Measurements from ENCODE around the gene PPM1M.
"Not testable (repeated sequence)": the region's sequence is repeated elsewhere in the genome, so short reads cannot be mapped to it uniquely, and the experiment has no call there.

Gene PPM1M

DNA sequence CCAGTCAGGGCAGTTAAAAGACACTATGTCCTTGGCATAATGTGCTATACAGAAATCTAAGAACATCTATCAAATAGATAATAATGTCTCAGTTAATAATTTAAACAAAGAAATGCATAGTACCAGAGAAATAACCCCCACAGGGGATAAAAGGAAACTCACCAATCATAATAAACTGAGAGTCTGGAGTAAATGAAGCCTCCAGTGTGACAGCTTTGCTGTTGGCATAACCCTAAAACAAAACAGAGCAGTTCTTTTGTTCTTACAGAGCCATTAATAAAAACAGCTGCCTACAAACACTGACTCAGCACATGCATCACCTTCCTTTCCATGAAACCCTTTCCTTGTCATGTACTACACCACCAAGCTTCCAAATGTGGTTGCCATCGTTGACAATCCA lies 13.5 kb downstream of the PPM1M start:
- Histone ChIP-seq H3K9me3 (ENCODE audit: insufficient read depth, low read length) (no peaks in the 10 kb centered on the region), H3K4me1 (ENCODE audit: insufficient read depth, insufficient read length) (no peaks in the 10 kb centered on the region), H3K9ac (ENCODE audit: insufficient read length, low read depth) (no peak overlapping the region), H3K4me3 (ENCODE audit: insufficient read length, low read depth) (no peak overlapping the region), H3K36me3 (ENCODE audit: insufficient read depth, insufficient read length, low read length) (peaks cover 96% of the 10 kb centered on the region), H3K27me3 (ENCODE audit: insufficient read depth, insufficient read length) (no peaks in the 10 kb centered on the region)
- TF ChIP-seq SUZ12 (IDR thresholded peaks at IDR 0.05; ENCODE audit: extremely low read depth, insufficient read depth, insufficient read length) (no peak), ZNF274 (IDR thresholded peaks at IDR 0.05; ENCODE audit: low read depth, low read length) (no peak), YY1 (IDR thresholded peaks at IDR 0.05; ENCODE audit: insufficient read depth, insufficient read length) (no peak)
- no peak for DNase-seq (ENCODE audit: low read depth, low spot score)

DNA sequence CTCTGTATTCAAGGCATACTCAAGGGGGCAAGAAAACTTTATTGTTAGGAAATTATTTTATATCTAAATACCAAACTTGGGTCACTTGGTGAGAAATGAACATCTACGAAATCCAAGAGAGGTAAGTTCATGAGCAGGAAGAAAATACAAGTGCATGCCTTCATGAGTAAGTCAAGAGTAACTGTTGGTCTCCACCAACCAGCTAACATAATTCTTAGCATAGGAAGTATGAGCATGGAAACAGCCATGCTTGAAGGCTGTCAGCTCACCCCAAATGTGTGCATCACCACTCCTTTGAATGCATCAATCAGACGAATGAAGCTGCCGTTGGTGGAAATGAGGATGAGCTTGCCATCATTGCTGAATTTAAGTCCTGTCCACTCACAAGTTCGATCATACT lies 13.9 kb downstream of the PPM1M start:
- TF ChIP-seq YY1 (IDR thresholded peaks at IDR 0.05; ENCODE audit: insufficient read depth, insufficient read length) (no peak), ZNF274 (IDR thresholded peaks at IDR 0.05; ENCODE audit: low read depth, low read length) (no peak), SUZ12 (IDR thresholded peaks at IDR 0.05; ENCODE audit: extremely low read depth, insufficient read depth, insufficient read length) (no peak)
- H3K9me3 ChIP-seq (ENCODE audit: insufficient read depth, low read length): no peaks in the 10 kb centered on the region
- no peaks in the 10 kb centered on the region for H3K4me1 ChIP-seq (ENCODE audit: insufficient read depth, insufficient read length)
- DNase-seq (ENCODE audit: low read depth, low spot score): no peak
- H3K36me3 ChIP-seq (ENCODE audit: insufficient read depth, insufficient read length, low read length): peaks cover 96% of the 10 kb centered on the region
- H3K9ac ChIP-seq (ENCODE audit: insufficient read length, low read depth): no peak overlapping the region
- no peak overlapping the region for H3K4me3 ChIP-seq (ENCODE audit: insufficient read length, low read depth)
- no peaks in the 10 kb centered on the region for H3K27me3 ChIP-seq (ENCODE audit: insufficient read depth, insufficient read length)

DNA sequence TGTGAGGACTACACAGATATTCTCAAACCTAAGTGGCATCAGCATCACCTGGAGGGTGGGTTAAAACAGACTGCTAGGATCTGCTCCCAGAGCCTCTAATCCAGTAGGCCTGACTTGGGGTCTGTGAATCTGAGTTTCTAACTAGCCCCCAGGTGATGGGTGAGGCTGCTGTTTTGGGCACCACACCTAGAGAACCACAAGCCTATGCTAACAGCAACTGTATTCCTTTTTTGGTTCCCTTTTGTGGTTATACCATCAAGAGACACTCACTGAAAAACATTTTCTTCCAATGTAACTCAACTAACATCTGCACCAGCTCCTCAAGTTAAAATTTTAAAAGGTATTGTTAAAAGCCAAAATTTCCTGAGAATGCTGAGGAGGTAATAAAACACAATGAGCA lies 16.9 kb downstream of the PPM1M start:
- no peak for TF ChIP-seq ZNF274 (IDR thresholded peaks at IDR 0.05; ENCODE audit: low read depth, low read length)
- no peak for TF ChIP-seq SUZ12 (IDR thresholded peaks at IDR 0.05; ENCODE audit: extremely low read depth, insufficient read depth, insufficient read length)
- TF ChIP-seq YY1 (IDR thresholded peaks at IDR 0.05; ENCODE audit: insufficient read depth, insufficient read length): no peak
- no peaks in the 10 kb centered on the region for H3K27me3 ChIP-seq (ENCODE audit: insufficient read depth, insufficient read length)
- no peaks in the 10 kb centered on the region for H3K9me3 ChIP-seq (ENCODE audit: insufficient read depth, low read length)
- H3K9ac ChIP-seq (ENCODE audit: insufficient read length, low read depth): no peak overlapping the region
- DNase-seq (ENCODE audit: low read depth, low spot score): no peak
- no peaks in the 10 kb centered on the region for H3K4me1 ChIP-seq (ENCODE audit: insufficient read depth, insufficient read length)
- H3K36me3 ChIP-seq (ENCODE audit: insufficient read depth, insufficient read length, low read length): peaks cover 96% of the 10 kb centered on the region
- no peak overlapping the region for H3K4me3 ChIP-seq (ENCODE audit: insufficient read length, low read depth)

DNA sequence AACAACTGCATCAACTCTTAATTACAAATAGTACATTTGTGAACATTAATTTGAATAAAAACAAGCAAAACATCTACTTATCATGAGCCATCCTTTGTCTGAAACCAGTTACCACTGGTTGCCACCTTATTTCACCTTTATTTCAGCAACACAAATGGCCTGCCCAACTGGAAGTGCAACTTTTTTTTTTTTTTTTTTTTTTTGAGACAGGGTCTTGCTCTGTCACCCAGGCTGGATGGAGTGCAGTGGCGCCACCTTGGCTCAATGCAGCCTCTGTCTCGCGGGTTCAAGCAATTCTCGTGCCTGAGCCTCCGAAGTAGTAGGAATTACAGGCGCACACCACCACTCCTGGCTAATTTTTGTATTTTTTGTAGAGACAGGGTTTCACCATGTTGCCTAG lies 19.8 kb downstream of the PPM1M start:
- Histone ChIP-seq H3K27me3 (ENCODE audit: insufficient read depth, insufficient read length) (no peaks in the 10 kb centered on the region), H3K4me1 (ENCODE audit: insufficient read depth, insufficient read length) (no peaks in the 10 kb centered on the region), H3K4me3 (ENCODE audit: insufficient read length, low read depth) (no peak overlapping the region), H3K9me3 (ENCODE audit: insufficient read depth, low read length) (no peaks in the 10 kb centered on the region), H3K9ac (ENCODE audit: insufficient read length, low read depth) (no peak overlapping the region), H3K36me3 (ENCODE audit: insufficient read depth, insufficient read length, low read length) (peaks cover 92% of the 10 kb centered on the region)
- DNase-seq (ENCODE audit: low read depth, low spot score): no peak
- TF ChIP-seq YY1 (IDR thresholded peaks at IDR 0.05; ENCODE audit: insufficient read depth, insufficient read length) (no peak), ZNF274 (IDR thresholded peaks at IDR 0.05; ENCODE audit: low read depth, low read length) (no peak), SUZ12 (IDR thresholded peaks at IDR 0.05; ENCODE audit: extremely low read depth, insufficient read depth, insufficient read length) (no peak)

DNA sequence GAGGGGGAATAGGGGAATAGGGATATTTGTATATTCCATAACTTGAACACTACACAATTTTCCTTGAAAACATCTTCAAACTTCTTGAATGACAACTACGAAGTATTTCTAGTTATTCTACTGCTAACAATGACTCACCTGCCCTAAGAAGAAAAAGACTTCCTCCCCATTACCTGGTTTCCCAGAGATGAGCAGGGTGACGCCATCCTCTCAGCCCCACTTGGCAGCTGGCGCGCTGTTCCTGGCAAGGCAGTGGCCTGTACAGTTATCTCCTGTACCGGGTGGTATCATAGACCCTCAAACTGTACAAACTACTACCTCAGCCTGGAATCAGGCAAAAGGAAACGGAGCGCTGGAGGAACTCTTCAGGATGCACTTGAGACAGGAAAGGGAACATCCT lies 22.5 kb downstream of the PPM1M start:
- no peak for DNase-seq (ENCODE audit: low read depth, low spot score)
- Histone ChIP-seq H3K4me1 (ENCODE audit: insufficient read depth, insufficient read length) (no peaks in the 10 kb centered on the region), H3K4me3 (ENCODE audit: insufficient read length, low read depth) (no peak overlapping the region), H3K9ac (ENCODE audit: insufficient read length, low read depth) (no peak overlapping the region), H3K9me3 (ENCODE audit: insufficient read depth, low read length) (no peaks in the 10 kb centered on the region), H3K27me3 (ENCODE audit: insufficient read depth, insufficient read length) (no peaks in the 10 kb centered on the region), H3K36me3 (ENCODE audit: insufficient read depth, insufficient read length, low read length) (peaks cover 86% of the 10 kb centered on the region)
- TF ChIP-seq SUZ12 (IDR thresholded peaks at IDR 0.05; ENCODE audit: extremely low read depth, insufficient read depth, insufficient read length): no peak
- no peak for TF ChIP-seq ZNF274 (IDR thresholded peaks at IDR 0.05; ENCODE audit: low read depth, low read length)
- TF ChIP-seq YY1 (IDR thresholded peaks at IDR 0.05; ENCODE audit: insufficient read depth, insufficient read length): no peak

DNA sequence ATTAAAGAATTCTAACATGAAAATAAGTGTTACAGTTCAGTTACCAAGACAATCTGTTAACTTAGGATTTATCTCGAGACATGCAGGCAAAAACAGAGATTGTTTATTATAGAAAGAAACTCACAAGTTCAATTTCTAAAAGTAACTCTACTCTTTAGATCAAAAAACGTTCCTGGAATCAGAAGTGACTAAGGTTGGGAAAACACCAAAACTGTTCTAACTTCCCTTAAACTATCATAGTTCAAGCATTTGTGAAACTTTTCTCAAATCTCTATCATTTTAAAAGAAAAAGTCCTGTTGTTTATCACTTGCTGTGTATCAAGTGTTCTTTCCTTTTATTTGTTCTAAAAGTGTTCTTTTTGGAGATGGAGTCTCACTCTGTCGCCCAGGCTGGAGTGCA lies 24.2 kb downstream of the PPM1M start:
- Histone ChIP-seq H3K4me1 (ENCODE audit: insufficient read depth, insufficient read length) (no peaks in the 10 kb centered on the region), H3K36me3 (ENCODE audit: insufficient read depth, insufficient read length, low read length) (peaks cover 85% of the 10 kb centered on the region), H3K9ac (ENCODE audit: insufficient read length, low read depth) (no peak overlapping the region), H3K4me3 (ENCODE audit: insufficient read length, low read depth) (no peak overlapping the region), H3K27me3 (ENCODE audit: insufficient read depth, insufficient read length) (no peaks in the 10 kb centered on the region), H3K9me3 (ENCODE audit: insufficient read depth, low read length) (no peaks in the 10 kb centered on the region)
- no peak for DNase-seq (ENCODE audit: low read depth, low spot score)
- TF ChIP-seq SUZ12 (IDR thresholded peaks at IDR 0.05; ENCODE audit: extremely low read depth, insufficient read depth, insufficient read length) (no peak), YY1 (IDR thresholded peaks at IDR 0.05; ENCODE audit: insufficient read depth, insufficient read length) (no peak), ZNF274 (IDR thresholded peaks at IDR 0.05; ENCODE audit: low read depth, low read length) (no peak)

DNA sequence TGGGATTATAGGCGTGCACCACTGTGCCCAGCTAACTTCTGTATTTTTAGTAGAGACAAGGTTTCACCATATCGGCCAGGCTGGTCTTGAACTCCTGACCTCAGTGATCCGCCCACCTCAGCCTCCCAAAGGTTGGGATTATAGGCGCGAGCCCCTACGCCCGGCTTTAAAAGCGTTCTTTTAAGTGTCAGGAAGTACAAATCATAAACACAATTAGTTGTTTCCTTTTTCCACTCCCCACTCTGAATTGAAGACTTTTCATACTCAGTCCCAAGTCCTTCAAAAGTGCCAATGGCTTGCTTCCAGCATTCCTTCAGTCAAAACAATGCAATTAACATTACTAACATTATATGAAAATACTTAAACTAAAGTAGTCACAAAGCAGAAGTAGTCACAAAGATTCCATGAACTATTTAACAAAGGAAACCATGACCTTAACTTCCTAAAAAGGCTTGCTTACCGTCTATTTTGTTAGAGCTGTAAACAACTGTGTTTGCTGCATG lies 24.7 kb downstream of the PPM1M start:
- H3K4me3 ChIP-seq (ENCODE audit: insufficient read length, low read depth): no peak overlapping the region
- peaks cover 86% of the 10 kb centered on the region for H3K36me3 ChIP-seq (ENCODE audit: insufficient read depth, insufficient read length, low read length)
- no peaks in the 10 kb centered on the region for H3K27me3 ChIP-seq (ENCODE audit: insufficient read depth, insufficient read length)
- H3K9me3 ChIP-seq (ENCODE audit: insufficient read depth, low read length): no peaks in the 10 kb centered on the region
- H3K9ac ChIP-seq (ENCODE audit: insufficient read length, low read depth): no peak overlapping the region
- H3K4me1 ChIP-seq (ENCODE audit: insufficient read depth, insufficient read length): no peaks in the 10 kb centered on the region
- DNase-seq (ENCODE audit: low read depth, low spot score): no peak
- TF ChIP-seq SUZ12 (IDR thresholded peaks at IDR 0.05; ENCODE audit: extremely low read depth, insufficient read depth, insufficient read length) (no peak), YY1 (IDR thresholded peaks at IDR 0.05; ENCODE audit: insufficient read depth, insufficient read length) (no peak), ZNF274 (IDR thresholded peaks at IDR 0.05; ENCODE audit: low read depth, low read length) (no peak)

DNA sequence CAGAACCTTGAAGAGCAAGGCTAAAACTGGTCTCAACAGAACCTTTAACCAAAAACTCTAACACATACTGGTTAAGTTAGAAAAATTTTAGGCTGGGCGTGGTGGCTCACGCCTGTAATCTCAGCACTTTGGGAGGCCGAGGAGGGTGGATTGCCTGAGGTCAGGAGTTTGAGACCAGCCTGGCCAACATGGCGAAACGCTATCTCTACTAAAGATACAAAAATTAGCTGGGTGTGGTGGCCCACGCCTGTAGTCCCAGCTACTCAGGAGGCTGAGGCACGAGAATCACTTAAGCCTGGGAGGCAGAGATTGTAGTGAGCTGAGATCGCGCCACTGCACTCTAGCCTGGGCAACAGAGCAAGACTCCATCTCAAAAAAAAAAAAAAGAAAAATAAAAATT lies 26.6 kb downstream of the PPM1M start:
- H3K4me3 ChIP-seq (ENCODE audit: insufficient read length, low read depth); H3K4me1 ChIP-seq (ENCODE audit: insufficient read depth, insufficient read length); DNase-seq (ENCODE audit: low read depth, low spot score); H3K9me3 ChIP-seq (ENCODE audit: insufficient read depth, low read length); H3K27me3 ChIP-seq (ENCODE audit: insufficient read depth, insufficient read length); H3K9ac ChIP-seq (ENCODE audit: insufficient read length, low read depth): not testable (repeated sequence)
- peaks cover 82% of the 10 kb centered on the region for H3K36me3 ChIP-seq (ENCODE audit: insufficient read depth, insufficient read length, low read length)

Measured in NT2/D1 (cell line).